ENCODE data around the gene HDHD2.
"Not testable (repeated sequence)": the region's sequence is repeated elsewhere in the genome, so short reads cannot be mapped to it uniquely, and the experiment has no call there.

HDHD2 gene, protein sequence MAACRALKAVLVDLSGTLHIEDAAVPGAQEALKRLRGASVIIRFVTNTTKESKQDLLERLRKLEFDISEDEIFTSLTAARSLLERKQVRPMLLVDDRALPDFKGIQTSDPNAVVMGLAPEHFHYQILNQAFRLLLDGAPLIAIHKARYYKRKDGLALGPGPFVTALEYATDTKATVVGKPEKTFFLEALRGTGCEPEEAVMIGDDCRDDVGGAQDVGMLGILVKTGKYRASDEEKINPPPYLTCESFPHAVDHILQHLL

DNA sequence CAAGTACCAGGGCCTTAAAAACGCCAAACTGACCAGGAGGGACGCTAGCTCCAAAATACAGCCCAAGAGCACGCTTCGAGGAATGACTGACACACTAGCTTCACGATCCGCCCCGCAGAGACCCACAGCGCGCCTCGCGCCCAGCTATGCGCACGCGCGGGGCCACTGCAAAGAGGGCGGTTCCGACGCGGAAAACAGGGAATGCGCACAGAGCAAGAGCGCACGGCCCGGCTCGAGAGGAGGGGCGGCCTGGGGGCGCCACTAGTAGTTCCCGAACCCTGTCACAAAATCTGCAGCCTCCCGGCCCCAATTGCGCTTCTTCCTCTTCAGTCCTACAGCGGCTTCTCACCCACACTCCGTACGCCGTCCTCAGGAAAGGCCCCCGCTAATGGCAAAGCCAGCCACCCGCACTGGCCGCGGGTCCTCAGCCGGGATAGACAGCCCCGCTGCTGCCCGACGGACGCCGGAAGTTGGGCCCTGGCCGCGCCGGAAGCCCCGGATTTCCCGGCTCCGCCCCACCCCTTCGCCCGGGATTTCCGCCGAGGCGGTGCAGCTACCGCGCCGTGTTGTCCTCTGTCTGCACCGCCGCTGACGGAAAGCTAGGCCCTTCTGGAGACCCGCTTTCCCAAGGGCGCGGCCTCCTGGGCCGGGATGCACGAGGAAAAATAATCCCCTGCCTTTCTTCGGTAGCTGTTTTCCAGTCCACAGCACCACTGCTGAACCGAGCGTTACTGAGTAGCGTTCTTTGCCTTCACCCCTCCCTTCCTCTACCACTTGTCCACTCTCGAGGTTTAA, at the start of gene HDHD2:
Gene HDHD2, minus strand, starts transcription at position 472 of the 795 bp plus-strand sequence. CDS start 14,061 bp downstream, outside the sequence.
- peak; percentile 58 for DNase-seq (ENCODE audit: low read depth, low spot score)

DNA sequence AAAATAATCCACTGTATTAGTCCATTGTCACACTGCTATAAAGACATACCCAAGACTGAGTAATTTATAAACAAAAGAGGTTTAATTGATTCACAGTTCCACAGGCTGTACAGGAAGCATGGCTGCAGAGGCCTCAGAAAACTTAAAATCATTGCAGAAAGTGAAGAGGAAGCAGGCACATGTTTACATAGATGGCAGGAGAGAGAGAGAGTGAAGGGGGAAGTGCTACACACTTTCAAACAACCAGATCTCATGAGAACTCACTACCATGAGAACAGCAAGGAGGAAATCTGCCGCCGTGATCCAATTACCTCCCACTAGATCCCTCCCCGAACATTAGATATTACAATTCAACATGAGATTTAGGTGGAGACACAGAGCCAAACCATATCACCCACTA, 45.7 kb upstream of the HDHD2 start:
- not testable (repeated sequence) for DNase-seq (ENCODE audit: low read depth, low spot score)

DNA sequence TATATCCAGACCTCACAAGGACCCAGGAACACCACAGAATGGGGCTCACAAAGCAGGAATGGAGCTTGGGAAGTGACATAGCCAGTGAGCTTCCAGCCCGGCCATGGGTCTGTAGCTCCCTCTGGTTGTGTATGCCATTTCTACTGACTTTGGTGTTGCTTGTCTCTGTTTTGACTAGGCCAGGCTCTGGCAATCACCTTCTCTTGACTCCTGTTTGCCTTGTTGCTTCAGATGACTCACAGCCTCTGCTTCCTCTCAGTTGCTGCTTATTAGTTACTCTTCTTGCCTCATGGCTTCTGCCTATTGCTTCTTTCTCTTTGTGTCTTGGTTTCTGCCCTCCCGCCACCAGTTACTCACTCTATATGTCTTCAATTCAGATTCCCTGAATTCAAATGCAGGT, 41.7 kb upstream of the HDHD2 start:
- no peak for DNase-seq (ENCODE audit: low read depth, low spot score)

DNA sequence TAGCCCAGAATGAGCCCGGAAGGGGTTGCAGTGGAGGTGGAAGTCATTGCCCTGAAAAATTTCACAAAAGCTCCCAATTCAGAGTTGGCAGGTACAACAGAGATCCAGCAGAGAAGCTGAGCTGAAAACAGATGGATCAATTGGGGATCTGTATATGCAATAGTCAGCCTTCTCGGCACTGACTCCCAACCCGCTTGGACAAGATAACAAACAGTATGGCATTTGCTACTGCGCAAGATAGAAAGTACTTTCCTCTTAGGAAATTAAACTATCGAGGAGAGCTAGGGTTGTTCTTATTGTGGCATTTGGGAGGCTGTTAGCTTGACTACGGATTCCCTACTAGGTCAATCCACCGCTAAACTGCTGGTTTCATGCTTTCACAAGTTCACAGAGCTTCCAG, 37.4 kb upstream of the HDHD2 start:
- no peak for DNase-seq (ENCODE audit: low read depth, low spot score)

DNA sequence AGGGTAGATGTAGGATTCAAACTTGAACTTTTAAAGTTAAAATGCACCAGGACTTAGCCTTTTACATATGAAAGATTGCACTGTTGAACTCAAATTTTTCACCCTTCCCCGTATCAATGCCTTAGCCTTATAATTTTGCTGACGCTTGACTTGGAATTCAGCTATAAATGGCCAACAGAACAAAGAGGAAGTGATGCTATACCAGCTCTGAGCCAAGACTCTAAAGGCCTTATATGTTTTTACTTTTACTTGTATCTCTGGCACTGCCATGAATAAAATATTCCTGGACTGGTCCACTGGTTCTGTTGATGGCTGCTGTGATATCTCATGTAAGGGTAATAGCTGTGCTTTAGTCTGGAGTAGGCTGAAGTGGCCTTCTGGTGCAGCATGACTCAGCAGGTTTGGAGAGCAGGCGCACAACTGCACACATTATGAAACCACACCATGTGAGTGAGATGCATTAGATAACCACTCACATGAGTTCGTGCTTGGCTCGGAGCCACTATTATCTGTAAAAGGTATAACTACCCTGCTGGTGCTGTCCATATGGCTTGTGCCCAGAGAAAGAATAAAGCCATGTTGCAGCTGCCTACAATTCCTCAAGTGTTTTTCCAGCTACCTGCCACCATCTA, 34.2 kb upstream of the HDHD2 start:
- no peak for DNase-seq (ENCODE audit: low read depth, low spot score)

DNA sequence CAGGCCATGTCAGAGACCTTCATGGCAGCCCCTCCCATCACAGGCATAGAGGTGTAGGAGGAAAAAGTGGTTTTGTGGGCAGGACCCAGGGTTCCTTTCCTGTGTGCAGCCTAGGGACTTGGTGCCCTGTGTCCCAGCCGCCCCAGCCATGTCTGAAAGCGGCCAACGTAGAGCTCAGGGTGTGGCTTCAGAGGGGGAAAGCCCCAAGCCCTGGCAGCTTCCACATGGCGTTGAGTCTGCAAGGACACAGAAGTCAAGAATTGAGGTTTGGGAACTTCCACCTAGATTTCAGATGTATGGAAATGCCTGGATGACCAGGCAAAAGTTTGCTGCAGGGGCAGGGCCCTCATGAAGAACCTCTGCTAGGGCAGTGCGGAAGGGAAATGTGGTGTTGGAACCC, 31.9 kb upstream of the HDHD2 start:
- not testable (repeated sequence) for DNase-seq (ENCODE audit: low read depth, low spot score)

DNA sequence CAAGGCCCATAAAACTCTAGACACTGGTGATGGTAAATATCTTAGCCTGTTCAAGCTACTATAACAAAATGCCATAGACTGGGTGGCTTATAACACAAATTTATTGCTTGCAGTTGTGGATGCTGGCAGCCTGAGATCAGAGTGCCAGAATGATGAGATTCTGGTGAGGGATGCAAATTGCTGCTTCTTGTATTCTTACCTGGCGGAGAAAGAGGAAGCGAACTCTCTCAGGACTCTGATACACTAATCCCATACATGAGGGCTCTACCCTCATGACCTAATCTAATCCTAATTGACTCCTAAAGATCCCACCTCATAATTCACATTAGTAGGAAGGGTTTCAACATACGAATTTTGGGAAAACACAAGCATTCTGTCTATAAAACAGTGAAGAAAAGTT, 30.5 kb upstream of the HDHD2 start:
- DNase-seq (ENCODE audit: low read depth, low spot score) = no peak

DNA sequence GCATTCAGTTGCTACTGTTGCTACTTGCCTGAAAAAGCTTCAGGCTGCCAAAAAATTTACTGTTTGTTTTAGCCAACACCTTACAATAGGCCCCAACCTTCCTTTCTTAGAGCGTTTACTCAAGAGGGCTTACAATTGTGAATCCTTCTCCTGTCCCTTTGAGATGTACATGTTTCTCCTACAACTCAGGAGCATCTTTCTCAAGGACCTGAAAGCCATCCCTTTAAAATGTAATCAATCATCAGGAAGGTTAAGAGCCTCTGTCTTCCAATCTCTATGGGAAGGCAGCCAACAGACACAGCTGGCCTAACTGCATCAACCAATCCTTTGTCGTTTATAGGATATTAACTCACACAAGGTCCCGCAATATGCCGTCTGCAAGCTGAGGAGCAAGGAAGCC, 29.2 kb upstream of the HDHD2 start:
- no peak for DNase-seq (ENCODE audit: low read depth, low spot score)

DNA sequence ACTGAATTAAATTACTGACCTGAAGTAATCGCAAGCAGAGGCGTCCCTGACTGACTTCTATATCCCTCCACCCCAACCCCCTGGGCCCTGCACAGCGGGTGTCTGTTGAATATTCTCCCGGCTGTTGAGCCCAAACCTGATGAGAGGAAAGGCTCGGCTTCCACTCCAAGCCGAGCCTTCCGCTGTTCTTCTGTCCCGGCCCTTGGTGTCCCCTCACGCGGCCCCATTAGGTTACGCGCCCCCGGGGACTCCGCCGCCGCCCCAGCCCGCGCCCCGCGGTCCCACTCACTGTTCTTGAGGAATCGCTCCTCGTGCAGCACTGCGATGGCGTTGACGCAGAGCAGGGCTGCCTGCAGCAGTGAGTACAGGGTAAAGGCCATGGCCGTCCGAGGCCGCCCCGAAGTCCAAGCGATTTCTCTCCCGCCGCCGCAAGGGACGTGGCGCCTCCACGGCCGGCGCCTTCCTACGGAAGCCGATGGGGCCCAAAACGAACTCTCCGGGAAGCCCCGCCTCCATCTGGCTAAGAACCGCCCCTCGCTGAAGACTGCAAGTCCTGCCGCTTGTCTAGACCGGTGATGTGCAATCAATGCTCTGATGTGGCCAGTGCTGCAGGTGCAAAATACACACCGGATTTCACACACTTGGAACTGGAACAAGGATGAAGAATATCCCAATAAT, 25.7 kb upstream of the HDHD2 start, which contains the start of gene IER3IP1:
Gene IER3IP1, minus strand, starts transcription at position 467 of the 678 bp plus-strand sequence. Its CDS starts 87 bp downstream, at position 380.
- peak; percentile 72 for DNase-seq (ENCODE audit: low read depth, low spot score)

DNA sequence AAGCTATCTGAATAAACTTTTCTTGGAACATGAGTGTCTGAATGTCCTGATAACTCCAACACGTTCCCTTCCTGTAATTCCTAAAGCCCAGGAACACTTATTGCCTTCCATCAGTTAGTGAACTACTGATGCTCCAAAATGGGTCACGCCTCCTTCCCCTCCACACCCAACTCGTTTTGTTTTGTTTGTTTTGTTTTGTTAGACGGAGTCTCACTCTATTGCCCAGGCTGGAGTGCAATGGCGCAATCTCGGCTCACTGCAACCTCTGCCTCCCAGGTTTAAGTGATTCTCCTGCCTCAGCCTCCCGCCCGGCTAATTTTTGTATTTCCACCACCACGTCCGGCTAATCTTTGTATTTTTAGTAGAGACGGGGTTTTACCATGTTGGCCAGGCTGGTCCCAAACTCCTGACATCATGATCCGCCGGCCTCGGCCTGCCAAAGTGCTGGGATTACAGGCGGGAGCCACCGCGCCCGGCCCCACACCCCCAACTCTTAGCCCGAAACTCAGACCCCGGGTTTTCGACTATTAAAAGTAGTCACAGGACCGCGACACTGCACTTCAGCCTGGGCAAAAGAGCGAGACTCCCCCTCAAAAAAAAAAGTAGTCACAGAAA, 25.1 kb upstream of the HDHD2 start:
- DNase-seq (ENCODE audit: low read depth, low spot score) = no peak

DNA sequence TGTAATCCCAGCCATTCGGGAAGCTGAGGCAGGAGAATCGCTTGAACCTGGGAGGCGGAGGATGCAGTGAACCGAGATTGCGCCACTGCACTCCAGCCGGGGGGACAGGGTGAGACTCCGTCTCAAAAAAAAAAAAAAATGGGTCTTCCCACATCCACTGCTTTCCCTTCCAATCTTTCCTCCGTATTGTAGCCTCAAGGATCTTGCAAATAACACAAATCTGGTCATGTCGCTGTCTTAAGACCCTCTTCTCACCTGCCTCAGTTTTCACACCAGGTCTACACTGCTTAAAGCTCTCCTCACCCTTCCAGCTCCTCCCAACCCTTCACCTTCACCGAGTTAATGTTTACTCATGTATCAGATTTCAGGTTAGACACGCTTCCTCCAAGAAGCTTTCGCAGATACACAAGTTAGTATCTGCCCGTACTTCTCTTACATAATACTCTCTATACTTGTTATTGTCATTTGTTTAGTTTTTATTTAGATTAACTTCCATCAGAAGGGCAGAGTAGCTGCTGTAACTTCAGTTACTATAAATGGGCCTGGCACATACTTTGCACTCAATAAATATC, 24.3 kb upstream of the HDHD2 start:
- DNase-seq (ENCODE audit: low read depth, low spot score) = no peak

DNA sequence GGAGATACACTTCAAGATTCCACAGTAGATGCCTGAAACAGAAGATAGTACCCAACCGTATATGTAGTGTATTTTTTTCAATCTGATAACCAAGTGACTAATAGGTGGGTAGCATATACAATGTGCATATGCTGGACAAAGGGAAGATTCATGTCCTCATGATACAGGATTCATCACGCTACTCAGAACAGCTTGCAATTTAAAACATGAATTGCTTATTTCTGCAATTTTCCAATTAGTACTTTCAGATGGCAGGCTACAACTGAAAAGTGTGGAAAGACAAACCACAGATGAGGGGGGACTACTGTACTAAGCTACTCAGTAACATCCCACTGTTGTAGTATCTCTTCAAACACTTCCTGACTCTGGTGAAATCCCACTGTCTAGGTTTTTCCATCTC, 22.2 kb upstream of the HDHD2 start:
- no peak for DNase-seq (ENCODE audit: low read depth, low spot score)

DNA sequence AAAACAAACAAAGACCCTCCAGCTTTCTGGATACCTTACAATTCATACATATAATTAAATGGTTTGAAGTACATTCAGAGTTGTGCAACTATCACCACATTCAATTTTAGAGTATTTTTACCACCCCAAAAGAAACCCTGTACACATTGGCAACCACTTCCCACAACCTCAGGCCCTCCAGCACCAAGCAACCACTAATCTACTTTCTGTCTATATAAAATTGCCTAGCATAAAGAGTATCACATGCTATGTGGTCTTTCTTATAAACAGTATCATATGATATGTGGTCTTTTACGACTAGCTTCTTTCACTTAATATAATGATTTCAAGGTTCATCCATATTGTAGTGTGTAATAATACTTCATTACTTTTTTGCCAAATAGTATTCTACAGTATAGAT, 18.6 kb upstream of the HDHD2 start:
- DNase-seq (ENCODE audit: low read depth, low spot score) = no peak

DNA sequence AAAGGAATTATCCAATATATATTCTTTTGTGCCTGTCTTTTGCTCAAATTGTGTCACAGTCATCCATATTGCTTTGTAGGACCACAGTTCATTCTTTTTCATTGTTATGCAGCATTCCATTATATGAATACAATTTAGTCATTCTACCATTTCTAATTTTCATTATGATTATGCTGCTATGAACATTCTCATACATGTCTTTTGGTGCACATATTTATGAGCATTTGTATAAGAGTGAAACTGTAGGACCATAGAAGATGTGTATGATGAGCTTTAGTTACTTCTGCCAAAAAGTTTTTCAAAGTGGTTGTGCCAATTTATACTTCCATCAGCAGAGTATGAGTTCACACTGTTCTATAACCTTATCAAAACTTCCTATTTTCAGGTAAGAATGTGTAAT, 18.2 kb upstream of the HDHD2 start:
- DNase-seq (ENCODE audit: low read depth, low spot score) = no peak

DNA sequence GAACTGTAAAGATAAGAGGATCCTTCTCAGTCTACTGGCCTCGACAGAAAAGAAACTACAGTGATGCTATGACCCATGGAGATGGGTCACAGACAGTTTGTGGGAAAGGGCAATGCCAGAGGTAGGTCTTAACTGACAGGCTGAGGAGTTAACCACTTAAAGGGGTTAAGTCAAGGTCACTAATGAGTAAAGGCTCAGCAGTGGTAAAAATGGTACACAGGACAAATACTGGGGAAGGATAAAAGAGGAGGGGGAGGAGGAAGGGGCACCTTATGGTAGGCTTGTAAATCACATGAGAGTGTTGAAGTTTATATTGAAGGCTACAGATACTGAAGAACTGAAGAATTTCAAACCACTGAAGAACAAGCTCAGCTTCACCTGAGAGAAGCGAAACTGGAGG, 16.0 kb upstream of the HDHD2 start:
- no peak for DNase-seq (ENCODE audit: low read depth, low spot score)

DNA sequence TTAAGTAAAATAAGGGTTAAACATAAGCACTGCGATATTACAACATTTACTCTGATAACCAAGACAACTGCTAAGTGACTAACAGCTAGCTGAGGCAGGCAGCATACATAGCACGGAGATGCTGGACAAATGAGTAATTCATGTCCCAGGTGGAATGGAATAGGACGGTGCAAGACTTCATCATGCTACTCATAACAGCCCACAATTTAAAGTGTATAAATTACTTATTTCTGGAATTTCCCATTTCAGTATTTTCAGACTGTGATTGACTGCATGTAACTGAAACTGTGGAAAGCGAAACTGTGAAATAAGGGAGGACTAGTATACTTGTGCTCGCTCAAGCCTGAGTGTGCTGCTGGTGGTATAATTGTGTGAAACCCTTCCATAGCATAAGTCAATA, 12.9 kb upstream of the HDHD2 start:
- DNase-seq (ENCODE audit: low read depth, low spot score) = no peak

DNA sequence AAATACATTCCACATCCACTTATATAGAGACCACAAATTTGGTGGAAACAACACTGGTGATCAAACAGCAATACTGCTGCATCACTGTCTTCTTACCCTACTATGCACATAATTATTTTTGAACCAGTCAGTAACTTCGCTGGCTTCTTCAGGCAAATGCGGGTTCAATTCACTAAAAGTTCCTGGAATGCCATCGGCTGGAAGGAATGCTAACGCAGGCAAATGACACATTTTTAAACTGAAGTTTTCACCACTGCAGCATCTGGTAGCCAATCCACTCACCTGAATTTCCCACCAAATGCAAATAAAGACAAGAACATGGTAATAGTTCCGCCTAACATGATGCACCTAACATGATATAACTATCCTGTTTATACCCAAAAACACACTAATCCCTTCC, 10.0 kb upstream of the HDHD2 start:
- DNase-seq (ENCODE audit: low read depth, low spot score) = no peak

DNA sequence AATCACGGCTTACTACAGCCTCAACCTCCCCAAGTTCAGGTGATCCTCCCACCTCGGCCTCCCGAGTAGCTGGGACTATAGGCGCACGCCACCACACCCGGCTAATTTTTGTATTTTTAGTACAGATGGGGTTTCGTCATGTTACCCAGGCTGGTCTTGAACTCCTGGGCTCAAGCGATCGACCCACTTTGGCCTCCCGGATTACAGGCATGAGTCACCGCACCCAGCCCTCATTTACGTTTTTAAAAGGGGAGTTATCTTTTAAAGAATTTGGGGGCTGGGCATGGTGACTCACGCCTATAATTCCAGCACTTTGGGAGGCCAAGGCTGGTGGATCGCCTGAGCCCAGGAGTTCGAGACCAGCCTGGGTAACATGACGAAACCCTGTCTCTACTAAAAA, 8.1 kb upstream of the HDHD2 start:
- DNase-seq (ENCODE audit: low read depth, low spot score) = not testable (repeated sequence)

DNA sequence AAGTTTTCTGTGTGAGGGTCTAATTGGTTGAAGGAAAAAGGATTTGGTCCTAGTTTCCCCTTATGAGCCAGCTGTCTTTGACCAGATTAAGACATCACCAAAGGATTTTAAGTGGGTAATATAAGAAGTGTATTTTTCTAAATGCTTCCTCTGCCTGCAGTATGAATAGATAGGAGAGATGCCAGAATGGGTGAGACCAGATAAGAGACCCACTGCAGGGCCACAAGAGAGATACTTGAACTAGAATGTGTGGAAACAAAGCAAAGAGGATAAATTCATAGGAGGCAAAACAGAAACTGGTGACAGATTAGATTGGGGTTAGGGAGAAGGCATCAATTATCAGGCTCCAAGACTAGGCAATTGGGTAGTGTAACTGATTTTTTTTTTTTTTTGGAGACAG, 1.1 kb upstream of the HDHD2 start:
- no peak for DNase-seq (ENCODE audit: low read depth, low spot score)

DNA sequence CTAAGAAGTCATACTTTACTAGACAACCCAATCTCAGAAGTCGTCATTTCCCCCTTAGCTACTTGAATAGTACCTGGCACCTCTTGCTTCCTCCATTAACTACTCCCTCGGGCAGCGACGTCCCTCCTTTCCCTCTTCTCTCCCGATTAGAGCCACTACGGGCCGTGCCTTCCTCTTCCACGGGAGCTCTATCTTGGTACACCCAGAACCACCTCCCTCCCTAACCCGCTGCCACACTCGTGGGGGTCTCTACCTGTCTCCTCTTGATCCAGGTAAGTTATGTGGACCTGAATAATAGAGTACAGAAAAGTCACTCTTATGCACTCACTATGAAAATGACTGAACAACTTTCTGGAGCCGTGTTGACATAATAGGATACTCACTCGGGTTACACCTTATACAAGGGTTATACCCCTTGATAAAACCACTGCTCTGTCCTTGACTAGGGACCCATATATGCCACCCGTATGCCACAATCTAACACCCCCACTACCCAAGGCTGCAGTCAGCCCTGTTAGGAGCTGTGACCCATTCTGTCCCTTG, 595 bp upstream of the HDHD2 start:
- DNase-seq (ENCODE audit: low read depth, low spot score) = no peak

DNA sequence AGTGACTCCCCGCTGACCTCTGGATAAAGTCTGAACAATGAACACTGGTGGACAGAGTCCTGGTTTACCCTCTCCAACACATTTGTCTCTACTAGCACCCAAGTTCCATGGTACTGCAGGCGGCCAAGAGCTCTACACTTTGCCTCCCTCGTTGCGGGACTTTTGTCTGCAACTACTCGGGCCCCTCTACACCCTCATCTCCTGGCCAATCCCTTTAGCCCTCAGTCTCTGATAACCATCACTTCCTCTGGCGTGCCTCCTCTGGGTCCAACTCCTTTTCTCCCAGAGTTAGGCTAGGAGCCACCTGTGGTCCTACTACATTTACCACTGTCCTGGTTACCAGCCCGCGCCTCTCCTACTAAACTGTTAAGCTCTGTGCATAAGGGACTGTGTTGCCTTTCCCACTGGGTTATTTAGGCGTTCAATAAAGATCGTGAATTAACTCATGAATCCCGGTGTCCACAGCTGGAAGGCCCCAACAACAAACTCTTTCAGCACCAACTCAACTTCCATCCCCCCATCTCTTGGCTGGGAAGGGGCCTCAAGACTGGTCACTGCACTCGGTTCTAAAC, 757 bp downstream of the HDHD2 start:
- DNase-seq (ENCODE audit: low read depth, low spot score) = no peak

Measured in activated naive CD8-positive, alpha-beta T cell treated with anti-CD3 and anti-CD28 coated beads, Interleukin-2, amount 50 U/mL, for 16 hours (primary cell).